DOHH2 (cell line): ENCODE results near the gene SLC8B1.

Experiments used
- CTCF ChIP-seq: fragments of 200-600 bp; sonication (generic); IDR thresholded peaks from one replicate; pipeline ENCODE4 v1.5.1; 2014; ENCODE audit warnings: antibody characterized with exemption, mild to moderate bottlenecking, low read depth, low read length; ENCODE audit not compliant: poor library complexity, severe bottlenecking
- EZH2phosphoT487 ChIP-seq: fragments of 200-600 bp; sonication (generic); IDR thresholded peaks from 2 replicates; pipeline ENCODE4 v1.6.1; 2017; ENCODE audit warnings: borderline replicate concordance, mild to moderate bottlenecking, antibody characterized with exemption, low read length, moderate library complexity, mixed read lengths

- TF ChIP-seq CTCF (no peak), EZH2phosphoT487 (no peak)
Observed at GRCh38 chr12:113333418-113333750, 1.5 kb downstream of the SLC8B1 start.
